ENCODE results near the gene SPAG16. TPM values are rescaled to one million over a fixed set of nuclear protein-coding genes. Genes with fewer than 3 reads are reported as not detected.

Gene SPAG16
- total and polyA plus RNA-seq, 2 of the 13 experiments (the other 11 are each of a cell fraction or from before 2014, with no cell fraction given), result 9.6 to 26.5 TPM

- TF ChIP-seq ZNF260 (CRISPR knock-in tag; IDR thresholded peaks at IDR 0.05; ENCODE audit: borderline replicate concordance, low read depth) (no peak), FOXP4 (CRISPR knock-in tag; IDR thresholded peaks at IDR 0.05) (peak; percentile 61), PAXIP1 (CRISPR knock-in tag; conservative IDR thresholded peaks at IDR 0.05) (peak; percentile 79), ISL2 (CRISPR knock-in tag; IDR thresholded peaks at IDR 0.05) (peak; percentile 82), FOSL1 (CRISPR knock-in tag; IDR thresholded peaks at IDR 0.05; ENCODE audit: borderline replicate concordance) (peak; percentile 97), ZNF430 (CRISPR knock-in tag; IDR thresholded peaks at IDR 0.05) (no peak), RCOR2 (CRISPR knock-in tag; IDR thresholded peaks at IDR 0.05) (peak; percentile 80), GZF1 (CRISPR knock-in tag; IDR thresholded peaks at IDR 0.05) (no peak), RBM39 (IDR thresholded peaks at IDR 0.05; ENCODE audit: low read depth, low read length, poor library complexity, severe bottlenecking) (no peak), ATF2 (CRISPR knock-in tag; IDR thresholded peaks at IDR 0.05) (peak; percentile 47; the same call in 1 of the 2 replicates), ELF3 (CRISPR knock-in tag; IDR thresholded peaks at IDR 0.05) (peak; percentile 31; the same call in 1 of the 2 replicates)
These were observed 45.3 kb upstream of the SPAG16 start (continued) for GRCh38 chr2:213238753-213239495.
